Neuronal stem cell (in vitro differentiated cells): ENCODE results near the gene TPCN2.
"Not testable (repeated sequence)": the region's sequence is repeated elsewhere in the genome, so short reads cannot be mapped to it uniquely, and the experiment has no call there.

Experiments used
- DNase-seq: peaks from one replicate; pipeline ENCODE4 v3.0.0-alpha.2; 2013; ENCODE audit warnings: low spot score
- H2AFZ ChIP-seq: one replicate; pipeline ENCODE4 v1.6.1; 2013; ENCODE audit warnings: mild to moderate bottlenecking, low read length, inconsistent platforms
- H2AK5ac ChIP-seq: 2 replicates; pipeline ENCODE4 v1.6.1; 2013; ENCODE audit warnings: low read depth, mild to moderate bottlenecking, inconsistent platforms, low read length, moderate library complexity, mixed read lengths
- H2BK120ac ChIP-seq: 2 replicates; pipeline ENCODE4 v1.6.1; 2013; ENCODE audit warnings: low read depth, mild to moderate bottlenecking, inconsistent platforms, low read length, moderate library complexity, mixed read lengths
- H2BK12ac ChIP-seq: one replicate; pipeline ENCODE4 v1.6.1; 2013; ENCODE audit warnings: low read length, inconsistent platforms
- H2BK15ac ChIP-seq: 2 replicates; pipeline ENCODE4 v1.6.1; 2013; ENCODE audit warnings: mild to moderate bottlenecking, low read length, inconsistent platforms, mixed read lengths
- H2BK5ac ChIP-seq: one replicate; pipeline ENCODE4 v1.6.1; 2013; ENCODE audit warnings: inconsistent platforms, mild to moderate bottlenecking, low read length, moderate library complexity
- H3K14ac ChIP-seq: one replicate; pipeline ENCODE4 v1.6.1; 2013; ENCODE audit warnings: low read length, inconsistent platforms
- H3K18ac ChIP-seq: 2 replicates; pipeline ENCODE4 v1.6.1; 2013; ENCODE audit warnings: low read length, inconsistent platforms
- H3K23ac ChIP-seq: 2 replicates; pipeline ENCODE4 v1.6.1; 2013; ENCODE audit warnings: low read depth, mild to moderate bottlenecking, mixed read lengths, low read length, inconsistent platforms; ENCODE audit not compliant: poor library complexity
- H3K27ac ChIP-seq: replicated peaks from 3 replicates; pipeline ENCODE4 v1.5.1; 2013; ENCODE audit warnings: low read length, inconsistent platforms
- H3K27me3 ChIP-seq, 3 experiments: 2 replicates each; pipeline ENCODE4 v1.6.1; 2013; ENCODE audit warnings: low read length in 3 of 3, mild to moderate bottlenecking in 2 of 3, inconsistent platforms in 1 of 3, low read depth in 1 of 3, mixed read lengths in 1 of 3, moderate library complexity in 1 of 3; ENCODE audit not compliant: control insufficient read depth in 3 of 3, insufficient read depth in 3 of 3
- H3K36me3 ChIP-seq, 2 donors: replicated peaks in 1 of 2; 2 replicates each; pipeline ENCODE4 v1.6.1; 2013; ENCODE audit warnings: low read length in 2 of 2; ENCODE audit not compliant: control insufficient read depth in 2 of 2, insufficient read depth in 2 of 2
- H3K4ac ChIP-seq: 2 replicates; pipeline ENCODE4 v1.6.1; 2013; ENCODE audit warnings: inconsistent platforms, mild to moderate bottlenecking, low read length, moderate library complexity
- H3K4me1 ChIP-seq, 2 donors: 1 replicate in 1 of 2; 2 replicates in 1 of 2; pipeline ENCODE4 v1.6.1; 2013; ENCODE audit warnings: low read length in 2 of 2, low read depth in 1 of 2; ENCODE audit not compliant: control insufficient read depth in 2 of 2, insufficient read depth in 1 of 2
- H3K4me2 ChIP-seq: one replicate; pipeline ENCODE4 v1.6.1; 2013; ENCODE audit warnings: mild to moderate bottlenecking, low read length, inconsistent platforms; ENCODE audit not compliant: insufficient read depth, poor library complexity, severe bottlenecking
- H3K4me3 ChIP-seq, 2 donors: 2 replicates each; pipeline ENCODE4 v1.5.1; 2013; ENCODE audit warnings: low read length in 2 of 2, mild to moderate bottlenecking in 2 of 2, inconsistent platforms in 1 of 2, moderate library complexity in 1 of 2
- H3K79me1 ChIP-seq: one replicate; pipeline ENCODE4 v1.6.1; 2013; ENCODE audit warnings: low read depth, mild to moderate bottlenecking, inconsistent platforms, low read length, moderate library complexity
- H3K9ac ChIP-seq: one replicate; pipeline ENCODE4 v1.6.1; 2013; ENCODE audit warnings: mild to moderate bottlenecking, low read depth, low read length, inconsistent platforms; ENCODE audit not compliant: poor library complexity
- H3K9me3 ChIP-seq, 2 donors: replicated peaks in 1 of 2; 2 replicates each; pipeline versions ENCODE3 to v1.6.1; 2013; ENCODE audit warnings: low read length in 2 of 2, mild to moderate bottlenecking in 2 of 2, inconsistent platforms in 1 of 2, low read depth in 1 of 2, mixed read lengths in 1 of 2, moderate library complexity in 1 of 2; ENCODE audit not compliant: control insufficient read depth in 2 of 2, insufficient read depth in 1 of 2
- H4K8ac ChIP-seq: one replicate; pipeline ENCODE4 v1.6.1; 2013; ENCODE audit warnings: low read depth, mild to moderate bottlenecking, inconsistent platforms, low read length, moderate library complexity
- H4K91ac ChIP-seq: one replicate; pipeline ENCODE4 v1.6.1; 2013; ENCODE audit warnings: low read length, low read depth, mild to moderate bottlenecking, inconsistent platforms; ENCODE audit not compliant: poor library complexity
- WGBS, 2 donors: extraction: QIAGEN DNeasy Blood & Tissue Kit; methylation state at CpG; one replicate each; pipeline ENCODE4 v1.1.7; 2013; ENCODE audit warnings: missing lambda C conversion rate in 2 of 2, mixed read lengths in 1 of 2; ENCODE audit not compliant: insufficient read length in 2 of 2, insufficient replicate concordance in 1 of 2; ENCODE audit errors: extremely low coverage in 2 of 2; 5-methylcytosine and 5-hydroxymethylcytosine counted together

Gene TPCN2

DNA sequence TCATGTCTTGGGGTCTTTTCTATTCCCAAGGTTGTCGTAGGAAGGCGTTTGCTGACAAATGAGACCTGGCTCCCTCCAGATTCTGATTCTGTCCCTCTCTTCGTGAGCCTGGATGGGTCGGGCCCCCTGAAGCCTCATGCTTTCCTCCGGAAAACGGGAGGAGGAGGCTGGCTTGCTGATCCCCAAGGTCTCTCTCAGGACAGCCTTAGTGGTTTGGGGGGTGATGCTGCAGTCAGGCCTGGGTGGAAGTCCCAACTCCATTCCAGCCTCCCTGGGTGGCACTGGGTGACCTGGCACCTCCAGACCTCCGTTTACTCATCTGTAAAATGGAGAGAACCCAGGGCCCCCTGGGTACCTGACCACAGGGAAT, 83.6 kb downstream of the TPCN2 start:
- Histone ChIP-seq H2AFZ (no peak overlapping the region), H3K9me3 (peaks cover 10 to 11% of the 10 kb centered on the region in 2 donors), H3K79me1 (no peaks in the 10 kb centered on the region), H4K8ac (peak overlapping the region; percentile 29), H3K4me1 (peaks cover 2 to 8% of the 10 kb centered on the region in 2 donors), H3K4ac (peak overlapping the region; percentile 5), H3K27ac (no peak overlapping the region), H3K14ac (no peak overlapping the region), H3K4me3 (no peak overlapping the region), H4K91ac (no peak overlapping the region), H2BK12ac (peak overlapping the region; percentile 87), H2BK120ac (peak overlapping the region; percentile 29), H3K9ac (no peak overlapping the region), H3K4me2 (no peak overlapping the region), H3K18ac (peak overlapping the region; percentile 93), H2BK15ac (no peak overlapping the region), H3K36me3 (peaks cover 0 to 2% of the 10 kb centered on the region in 2 donors), H2AK5ac (peak overlapping the region; percentile 100), H3K23ac (peak overlapping the region; percentile 37), H2BK5ac (peak overlapping the region; percentile 96), H3K27me3 (no peaks in the 10 kb centered on the region)
- DNase-seq = no peak
- no CpG with 5 or more reads among the region's 7 CpGs for WGBS, 2 donors

DNA sequence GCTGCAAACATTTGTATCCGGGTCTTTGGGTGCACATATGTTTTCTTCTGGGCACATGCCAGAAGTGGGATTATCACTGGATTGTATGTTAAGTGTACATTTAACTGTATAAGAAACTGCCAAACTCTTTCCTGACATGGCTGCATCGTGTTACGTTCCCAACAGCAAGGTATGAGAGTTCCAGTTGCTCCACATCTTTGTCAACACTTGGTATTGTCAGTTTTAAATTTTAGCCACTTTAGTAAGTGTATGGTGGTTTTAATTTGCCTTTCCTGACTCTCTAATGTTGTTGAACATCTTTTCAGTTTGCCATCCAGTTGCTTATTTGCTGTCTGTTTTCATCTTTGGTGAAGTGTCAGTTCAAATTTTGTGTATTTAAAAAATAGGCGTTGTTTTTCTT, 84.5 kb downstream of the TPCN2 start:
- Histone ChIP-seq H2BK15ac (no peak overlapping the region), H3K4me1 (peaks cover 2 to 9% of the 10 kb centered on the region in 2 donors), H3K23ac (no peak overlapping the region), H3K18ac (no peak overlapping the region), H3K9ac (no peak overlapping the region), H3K4me2 (no peak overlapping the region), H3K79me1 (no peaks in the 10 kb centered on the region), H3K36me3 (peaks cover 0 to 2% of the 10 kb centered on the region in 2 donors), H2BK120ac (no peak overlapping the region), H4K8ac (no peak overlapping the region), H2BK5ac (no peak overlapping the region), H4K91ac (no peak overlapping the region), H3K27ac (no peak overlapping the region), H3K9me3 (peaks cover 7 to 8% of the 10 kb centered on the region in 2 donors), H2AK5ac (no peak overlapping the region), H3K4me3 (no peak overlapping the region), H3K14ac (no peak overlapping the region), H3K4ac (no peak overlapping the region), H2BK12ac (no peak overlapping the region), H2AFZ (no peak overlapping the region), H3K27me3 (no peaks in the 10 kb centered on the region)
- no peak for DNase-seq
- no CpG with 5 or more reads among the region's 4 CpGs for WGBS, 2 donors

DNA sequence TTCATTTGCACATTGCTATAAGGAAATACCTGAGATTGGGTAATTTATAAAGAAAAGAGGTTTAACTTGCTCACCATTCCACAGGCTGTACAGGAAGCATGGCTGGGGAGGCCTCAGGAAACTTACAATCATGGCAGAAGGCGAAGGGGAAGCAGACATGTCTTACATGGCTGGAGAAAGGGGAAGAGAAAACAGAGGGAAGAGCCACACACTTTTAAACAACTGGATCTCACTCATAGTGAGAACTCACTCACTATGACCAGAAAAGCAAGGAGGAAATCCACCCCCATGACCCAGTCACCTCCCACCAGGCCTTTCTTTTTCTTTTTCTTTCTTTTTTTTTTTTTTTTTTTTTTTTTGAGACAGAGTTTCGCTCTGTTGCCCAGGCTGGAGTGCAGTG, 85.5 kb downstream of the TPCN2 start:
- not testable (repeated sequence) for H2BK120ac ChIP-seq, H3K4me2 ChIP-seq, H4K91ac ChIP-seq, H2AFZ ChIP-seq, H3K36me3 ChIP-seq, H3K27me3 ChIP-seq, H3K4ac ChIP-seq, H3K18ac ChIP-seq, H3K79me1 ChIP-seq, H2BK5ac ChIP-seq, DNase-seq, H3K9me3 ChIP-seq, H3K14ac ChIP-seq, H2AK5ac ChIP-seq, H2BK15ac ChIP-seq, H3K27ac ChIP-seq, H4K8ac ChIP-seq, H3K4me3 ChIP-seq, H3K23ac ChIP-seq, H2BK12ac ChIP-seq
- H3K4me1 ChIP-seq = peaks cover 2 to 11% of the 10 kb centered on the region in 2 donors
- no CpG with 5 or more reads among the region's 2 CpGs for WGBS, 2 donors
- H3K9ac ChIP-seq = peak overlapping the region; percentile 33

DNA sequence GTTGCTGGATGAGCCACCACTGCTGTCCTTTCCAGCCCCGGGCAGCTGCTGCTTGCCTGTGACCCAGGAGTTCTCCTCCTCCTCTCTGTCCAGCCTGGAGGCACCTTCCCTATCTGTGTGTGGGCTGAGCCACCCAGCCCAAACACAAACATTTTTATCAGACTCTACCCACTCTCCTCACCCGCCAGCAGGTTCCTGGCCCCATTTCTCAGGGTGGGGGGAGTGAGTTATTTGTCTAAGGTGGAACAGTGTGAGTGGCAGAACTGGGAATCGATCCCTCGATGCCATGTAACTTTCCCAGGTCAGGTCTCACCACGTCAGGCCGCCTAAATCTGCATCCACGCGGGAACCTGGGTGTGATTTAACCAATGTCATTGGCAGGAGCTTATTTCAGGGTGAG, 86.2 kb downstream of the TPCN2 start:
- Histone ChIP-seq H3K27ac (no peak overlapping the region), H3K36me3 (peaks cover 0 to 2% of the 10 kb centered on the region in 2 donors)
- no CpG with 5 or more reads among the region's 8 CpGs for WGBS, 2 donors

More for the DNA sequence above, 86.2 kb downstream of the TPCN2 start:
- peaks cover 2 to 11% of the 10 kb centered on the region in 2 donors for H3K4me1 ChIP-seq
- H2AK5ac ChIP-seq = no peak overlapping the region
- H2BK5ac ChIP-seq = no peak overlapping the region
- DNase-seq = no peak
- no peaks in the 10 kb centered on the region for H3K27me3 ChIP-seq
- H3K14ac ChIP-seq = no peak overlapping the region
- no peak overlapping the region for H2BK12ac ChIP-seq
- H3K4ac ChIP-seq = no peak overlapping the region
- H3K4me2 ChIP-seq = no peak overlapping the region
- no peak overlapping the region for H3K23ac ChIP-seq
- H4K91ac ChIP-seq = no peak overlapping the region
- H4K8ac ChIP-seq = no peak overlapping the region
- H2AFZ ChIP-seq = no peak overlapping the region
- H2BK120ac ChIP-seq = no peak overlapping the region
- H3K79me1 ChIP-seq = no peaks in the 10 kb centered on the region
- no peak overlapping the region for H3K4me3 ChIP-seq
- no peak overlapping the region for H3K9ac ChIP-seq
- no peak overlapping the region for H3K18ac ChIP-seq
- H2BK15ac ChIP-seq = no peak overlapping the region
- peaks cover 5 to 7% of the 10 kb centered on the region in 2 donors for H3K9me3 ChIP-seq
